ENCODE data around the gene FER1L5. TPM values are rescaled to one million over a fixed set of nuclear protein-coding genes. Genes with fewer than 3 reads are reported as not detected.

The FER1L5 gene
- total and polyA plus RNA-seq, 2 of the 8 experiments (the other 6 are each of a cell fraction or from before 2014, with no cell fraction given): 0.23 to 0.88 TPM

DNA sequence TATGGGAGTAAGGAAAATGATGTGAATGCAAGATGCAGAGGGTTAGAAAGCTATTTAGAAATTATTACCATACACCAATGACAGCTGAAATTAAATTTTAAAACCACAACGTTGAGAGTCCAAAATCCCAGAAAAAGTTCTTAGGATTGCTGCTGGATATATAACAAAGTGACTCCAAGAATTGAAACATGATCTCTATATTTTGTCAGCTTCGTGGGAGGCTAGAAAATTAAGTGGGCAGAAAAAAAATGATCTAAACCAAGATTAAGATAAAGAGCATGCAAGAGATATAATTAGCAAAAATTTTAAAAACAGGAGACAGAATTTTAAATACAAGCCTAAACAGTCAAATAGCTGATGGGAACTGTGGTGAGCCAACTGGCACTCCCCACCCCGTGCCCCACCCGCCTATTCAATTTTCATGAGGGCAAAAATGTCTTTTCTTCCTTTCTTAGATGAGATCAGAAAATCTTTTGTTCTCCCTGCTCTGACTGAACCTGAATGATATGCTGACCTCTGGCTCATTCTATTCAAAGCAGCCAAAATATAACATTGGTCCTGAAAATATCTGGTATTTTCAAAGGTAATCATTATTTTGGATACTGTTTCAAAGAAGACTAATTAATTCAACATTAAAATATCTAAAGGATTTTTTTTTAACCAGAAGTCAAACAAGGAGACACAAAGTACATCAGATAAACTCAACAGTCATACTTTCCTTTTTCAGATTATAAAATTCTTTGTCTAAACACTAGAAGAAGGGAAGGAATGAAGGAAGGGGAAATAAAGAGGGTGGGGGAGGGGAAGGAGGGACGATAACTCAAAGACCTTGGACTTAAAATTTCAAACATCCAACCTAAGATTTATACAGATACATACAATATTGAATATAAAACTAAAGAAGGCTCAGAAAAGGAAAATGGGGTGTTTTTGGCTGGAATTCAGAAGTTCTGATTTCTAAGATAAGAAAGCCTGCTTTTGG is 16.7 kb upstream of the FER1L5 start:
- 90% methylated on average over 5 of the region's 5 CpGs; no CpG with 5 or more reads in 1 of the 2 experiments for WGBS, 2 experiments (ENCODE audit: extremely low coverage in 1 of 2, insufficient coverage in 1 of 2, insufficient read length in 1 of 2, insufficient replicate concordance in 2 of 2, low coverage in 1 of 2, low lambda C conversion rate in 2 of 2, missing lambda C conversion rate in 1 of 2)
- Histone ChIP-seq H2BK12ac (ENCODE audit: low read depth, low read length) (no peak overlapping the region), H3K56ac (replicated peaks; ENCODE audit: insufficient read length, low read depth, low read length) (no peak overlapping the region), H4K20me1 (replicated peaks in 1 of 2; ENCODE audit: control insufficient read depth in 1 of 2, insufficient read depth in 2 of 2, low read length in 2 of 2) (peaks cover 3 to 5% of the 10 kb centered on the region in 2 experiments), H3K4me2 (ENCODE audit: insufficient read depth in 1 of 2, low read depth in 2 of 2, low read length in 2 of 2) (no peak overlapping the region), H3K4ac (replicated peaks; ENCODE audit: insufficient read length, low read depth, low read length) (no peak overlapping the region), H3K4me1 (replicated peaks in 1 of 4; ENCODE audit: control insufficient read depth in 3 of 4, insufficient read depth in 4 of 4, low read length in 3 of 4) (no peaks in the 10 kb centered on the region), H3K27me3 (replicated peaks in 1 of 4; ENCODE audit: control insufficient read depth in 3 of 4, extremely low read depth in 1 of 4, insufficient read depth in 3 of 4, low read length in 3 of 4) (no peaks in the 10 kb centered on the region), H3K79me1 (ENCODE audit: low read depth, low read length) (peaks cover 2% of the 10 kb centered on the region), H2BK20ac (ENCODE audit: low read length) (no peak overlapping the region), H3K14ac (ENCODE audit: insufficient read length) (no peak overlapping the region), H2BK15ac (ENCODE audit: low read length) (no peak overlapping the region), H2BK120ac (replicated peaks; ENCODE audit: low read depth, low read length) (no peak overlapping the region), H2AK5ac (ENCODE audit: low read depth, low read length) (no peak overlapping the region), H4K91ac (replicated peaks; ENCODE audit: insufficient read length, low read length) (no peak overlapping the region), H2AFZ (ENCODE audit: low read length) (no peak overlapping the region), H3K4me3 (ENCODE audit: extremely low read depth in 1 of 4, insufficient read depth in 2 of 4, low read depth in 3 of 4, low read length in 4 of 4) (no peak overlapping the region), H4K5ac (ENCODE audit: insufficient read length, low read depth, low read length) (no peak overlapping the region), H4K8ac (ENCODE audit: extremely low read depth, insufficient read depth, low read length) (no peak overlapping the region), H3K79me2 (ENCODE audit: control insufficient read depth in 1 of 2, insufficient read depth in 2 of 2, low read length in 2 of 2) (no peaks in the 10 kb centered on the region), H3K23ac (ENCODE audit: insufficient read length) (no peak overlapping the region), H3K27ac (ENCODE audit: low read depth, low read length) (no peak overlapping the region), H3K9me3 (ENCODE audit: insufficient read depth in 2 of 2, low read depth in 1 of 2, low read length in 1 of 2) (no peaks in the 10 kb centered on the region), H2BK5ac (ENCODE audit: low read depth, low read length) (no peak overlapping the region), H3K23me2 (ENCODE audit: low read depth, low read length) (no peaks in the 10 kb centered on the region), H3K36me3 (ENCODE audit: control insufficient read depth in 2 of 4, insufficient read depth in 4 of 4, low read length in 3 of 4) (peaks cover 0 to 36% (median 11%) of the 10 kb centered on the region in 4 experiments; a peak in 6 of 8 replicates), H3K18ac (ENCODE audit: extremely low read depth, low read length) (no peak overlapping the region), H3K9ac (replicated peaks in 1 of 4; ENCODE audit: extremely low read depth in 1 of 4, low read depth in 3 of 4, low read length in 3 of 4) (no peak overlapping the region)
- TF ChIP-seq SIRT6 (IDR thresholded peaks at IDR 0.05; ENCODE audit: low read length): no peak
- TF ChIP-seq, protein P1, sequence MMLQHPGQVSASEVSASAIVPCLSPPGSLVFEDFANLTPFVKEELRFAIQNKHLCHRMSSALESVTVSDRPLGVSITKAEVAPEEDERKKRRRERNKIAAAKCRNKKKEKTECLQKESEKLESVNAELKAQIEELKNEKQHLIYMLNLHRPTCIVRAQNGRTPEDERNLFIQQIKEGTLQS (IDR thresholded peaks at IDR 0.05; ENCODE audit: insufficient read depth, low read depth, low read length): no peak
- no peak for TF ChIP-seq ASH2L (IDR thresholded peaks at IDR 0.05; ENCODE audit: low read length)
- no peak for TF ChIP-seq SAP30 (IDR thresholded peaks at IDR 0.05; ENCODE audit: insufficient read depth, insufficient replicate concordance, low read length)
- TF ChIP-seq TAF1 (IDR thresholded peaks at IDR 0.05; ENCODE audit: low read depth, low read length): no peak
- TF ChIP-seq CHD1 (IDR thresholded peaks at IDR 0.05; ENCODE audit: low read depth, low read length): no peak
- no peak for TF ChIP-seq HDAC2 (IDR thresholded peaks at IDR 0.05; ENCODE audit: borderline replicate concordance in 1 of 2, low read depth in 2 of 2, low read length in 2 of 2)
- no peak for TF ChIP-seq EGR1 (IDR thresholded peaks at IDR 0.05; ENCODE audit: borderline replicate concordance, low read depth, low read length)
- no peak for TF ChIP-seq TCF12 (IDR thresholded peaks at IDR 0.05; ENCODE audit: low read depth, low read length)
- TF ChIP-seq SRF (IDR thresholded peaks at IDR 0.05; ENCODE audit: low read depth, low read length): no peak
- no peak for TF ChIP-seq RFX5 (IDR thresholded peaks at IDR 0.05; ENCODE audit: borderline replicate concordance, low read depth, low read length)
- FAIRE-seq (no peak), DNase-seq (ENCODE audit: low read depth in 1 of 2, low spot score in 2 of 2) (no peak)
- CTCF ChIA-PET (ENCODE audit: partially characterized antibody): interaction anchor here (1.1 kb wide), 1 partner anchor 11 kb away, joined by 3 read pairs; no protein-coding TSS in a partner anchor
- POLR2A ChIA-PET (ENCODE audit: partially characterized antibody): interaction anchor here (0.6 kb wide), 1 partner anchor 184 kb away, joined by 3 read pairs; no protein-coding TSS in a partner anchor
